ENCODE results near the gene SLC5A10. TPM values are rescaled to one million over a fixed set of nuclear protein-coding genes. Genes with fewer than 3 reads are reported as not detected.

Gene SLC5A10
- polyA plus RNA-seq, 1 of the 3 experiments (the other 2 are of a cell fraction) = not detected

GRCh38 chr17:19016881-19017280 is 64.9 kb downstream of the SLC5A10 start:
- H3K27me3 ChIP-seq (ENCODE audit: insufficient read depth) = no peaks in the 10 kb centered on the region
- no peak for TF ChIP-seq USF1 (IDR thresholded peaks at IDR 0.05; ENCODE audit: borderline replicate concordance, low read depth)
- TF ChIP-seq EZH2phosphoT487 (IDR thresholded peaks at IDR 0.05; ENCODE audit: borderline replicate concordance, low read depth) = no peak
- TF ChIP-seq TCF12 (IDR thresholded peaks at IDR 0.05) = no peak
- TF ChIP-seq RCOR1 (IDR thresholded peaks at IDR 0.05; ENCODE audit: low read length) = no peak
- no peak overlapping the region for H3K27ac ChIP-seq (ENCODE audit: low read depth in 2 of 2, low read length in 1 of 2)
- H4K20me1 ChIP-seq (ENCODE audit: insufficient read depth) = no peaks in the 10 kb centered on the region
- no peak overlapping the region for H2AFZ ChIP-seq (ENCODE audit: low read depth)
- H3K9me2 ChIP-seq = no peaks in the 10 kb centered on the region
- ChIA-PET POLR2A (no interaction called here), CTCF (interaction anchor here (1.2 kb wide), 1 partner anchor 17 kb away, joined by 3 read pairs; no protein-coding TSS in a partner anchor)
- H3F3A ChIP-seq (replicated peaks; ENCODE audit: insufficient read depth) = no peaks in the 10 kb centered on the region
- H3K4me3 ChIP-seq (ENCODE audit: low read depth in 2 of 2, low read length in 1 of 2) = no peak overlapping the region
- H3K9me3 ChIP-seq = no peaks in the 10 kb centered on the region
- no peaks in the 10 kb centered on the region for H3K79me2 ChIP-seq (ENCODE audit: insufficient read depth)
- H3K4me2 ChIP-seq = no peak overlapping the region
- no peaks in the 10 kb centered on the region for H3K36me3 ChIP-seq (replicated peaks in 1 of 2; ENCODE audit: control insufficient read depth in 1 of 2, insufficient read depth in 2 of 2, low read length in 1 of 2)
- H3K9ac ChIP-seq = no peak overlapping the region
- H3K4me1 ChIP-seq (ENCODE audit: control insufficient read depth in 1 of 2, insufficient read depth in 2 of 2, low read depth in 1 of 2, low read length in 1 of 2) = no peaks in the 10 kb centered on the region; a peak in 1 of 4 replicates
- 75% methylated on average over 4 of the region's 7 CpGs for WGBS (ENCODE audit: low lambda C conversion rate)
- no peak for DNase-seq

GRCh38 chr17:19017401-19017800 is 65.4 kb downstream of the SLC5A10 start:
- CTCF ChIA-PET = no interaction called here
- WGBS (ENCODE audit: low lambda C conversion rate) = 96% methylated on average over 5 of the region's 12 CpGs

More at GRCh38 chr17:19017401-19017800, 65.4 kb downstream of the SLC5A10 start:
- H2AFZ ChIP-seq (ENCODE audit: low read depth) = no peak overlapping the region
- POLR2A ChIA-PET = no interaction called here
- TF ChIP-seq GATA2 (CRISPR knock-in tag; IDR thresholded peaks at IDR 0.05) (no peak), USF1 (IDR thresholded peaks at IDR 0.05; ENCODE audit: borderline replicate concordance, low read depth) (no peak), IRF3 (IDR thresholded peaks at IDR 0.05; ENCODE audit: low read depth, low read length) (no peak), EP300 (IDR thresholded peaks at IDR 0.05; ENCODE audit: borderline replicate concordance in 1 of 2, low read depth in 1 of 2, low read length in 1 of 2) (no peak)
- H3K27me3 ChIP-seq (ENCODE audit: insufficient read depth) = no peaks in the 10 kb centered on the region
- H3K79me2 ChIP-seq (ENCODE audit: insufficient read depth) = no peaks in the 10 kb centered on the region
- H3K9ac ChIP-seq = no peak overlapping the region
- H4K20me1 ChIP-seq (ENCODE audit: insufficient read depth) = no peaks in the 10 kb centered on the region
- no peak overlapping the region for H3K4me2 ChIP-seq
- peaks cover 0 to 4% of the 10 kb centered on the region in 2 experiments; a peak in 1 of 4 replicates for H3K4me1 ChIP-seq (ENCODE audit: control insufficient read depth in 1 of 2, insufficient read depth in 2 of 2, low read depth in 1 of 2, low read length in 1 of 2)
- peaks cover 2% of the 10 kb centered on the region for H3F3A ChIP-seq (replicated peaks; ENCODE audit: insufficient read depth)
- no peaks in the 10 kb centered on the region for H3K9me3 ChIP-seq
- H3K9me2 ChIP-seq = no peaks in the 10 kb centered on the region
- no peak for DNase-seq
- H3K27ac ChIP-seq (ENCODE audit: low read depth in 2 of 2, low read length in 1 of 2) = no peak overlapping the region
- H3K4me3 ChIP-seq (ENCODE audit: low read depth in 2 of 2, low read length in 1 of 2) = no peak overlapping the region
- no peaks in the 10 kb centered on the region for H3K36me3 ChIP-seq (replicated peaks in 1 of 2; ENCODE audit: control insufficient read depth in 1 of 2, insufficient read depth in 2 of 2, low read length in 1 of 2)
